Activated T-helper 17 cell treated with anti-CD3 and anti-CD28 coated beads, Interleukin-2, amount 50 U/mL, for 72 hours (primary cell): ENCODE results near the gene ADGRG6. TPM values are rescaled to one million over a fixed set of nuclear protein-coding genes. Genes with fewer than 3 reads are reported as not detected.

Experiments used
- ATAC-seq: fragments of 150-1000 bp; cut with Tn5 transposase; replicated peaks from 2 replicates; pipeline ENCODE4 v1.10.0; 2021; ENCODE audit warnings: mild to moderate bottlenecking, moderate library complexity
- H3K27ac Mint-ChIP-seq: one replicate; pipeline ENCODE4 v1.8.0; 2022; ENCODE audit warnings: mixed read lengths
- H3K27me3 Mint-ChIP-seq: one replicate; pipeline ENCODE4 v1.8.0; 2022; ENCODE audit warnings: mixed read lengths
- H3K36me3 Mint-ChIP-seq: one replicate; pipeline ENCODE4 v1.8.0; 2022; ENCODE audit warnings: low read depth, mild to moderate bottlenecking, mixed read lengths
- H3K4me1 Mint-ChIP-seq: one replicate; pipeline ENCODE4 v1.8.0; 2022; ENCODE audit warnings: mixed read lengths
- H3K4me3 Mint-ChIP-seq: one replicate; pipeline ENCODE4 v1.8.0; 2022; ENCODE audit warnings: mild to moderate bottlenecking, mixed read lengths
- H3K9me3 Mint-ChIP-seq: one replicate; pipeline ENCODE4 v1.8.0; 2022; ENCODE audit warnings: mixed read lengths
- total RNA-seq, 2 donors: library from RNA; stranded (reverse); gene quantifications; one replicate each; pipeline ENCODE4 v1.2.3, GENCODE V29; 2022

Gene ADGRG6
- total RNA-seq, 2 donors from 2014 or later, result 0.11 TPM; not detected in 1

DNA sequence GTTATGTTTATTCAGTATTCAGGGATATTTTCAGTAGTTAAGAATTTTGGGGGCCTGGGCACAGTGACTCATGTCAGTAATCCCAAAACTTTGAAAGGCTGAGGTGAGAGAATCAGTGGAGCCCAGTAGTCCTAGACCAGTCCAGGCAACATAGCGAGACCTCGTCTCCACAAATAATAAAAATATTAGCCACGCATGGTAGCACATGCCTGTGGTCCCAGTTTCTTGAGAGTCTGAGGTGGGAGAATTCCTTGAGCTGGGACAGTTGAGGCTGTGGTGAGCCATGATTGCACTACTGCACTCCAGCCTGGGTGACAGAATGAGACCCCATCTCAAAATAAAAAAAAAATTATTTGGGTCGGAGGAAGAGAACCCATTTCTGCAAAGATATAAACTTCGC is 20.3 kb downstream of the ADGRG6 start:
- no peak for ATAC-seq
- H3K27ac Mint-ChIP-seq, result no peak overlapping the region
- no peak overlapping the region for H3K4me3 Mint-ChIP-seq

DNA sequence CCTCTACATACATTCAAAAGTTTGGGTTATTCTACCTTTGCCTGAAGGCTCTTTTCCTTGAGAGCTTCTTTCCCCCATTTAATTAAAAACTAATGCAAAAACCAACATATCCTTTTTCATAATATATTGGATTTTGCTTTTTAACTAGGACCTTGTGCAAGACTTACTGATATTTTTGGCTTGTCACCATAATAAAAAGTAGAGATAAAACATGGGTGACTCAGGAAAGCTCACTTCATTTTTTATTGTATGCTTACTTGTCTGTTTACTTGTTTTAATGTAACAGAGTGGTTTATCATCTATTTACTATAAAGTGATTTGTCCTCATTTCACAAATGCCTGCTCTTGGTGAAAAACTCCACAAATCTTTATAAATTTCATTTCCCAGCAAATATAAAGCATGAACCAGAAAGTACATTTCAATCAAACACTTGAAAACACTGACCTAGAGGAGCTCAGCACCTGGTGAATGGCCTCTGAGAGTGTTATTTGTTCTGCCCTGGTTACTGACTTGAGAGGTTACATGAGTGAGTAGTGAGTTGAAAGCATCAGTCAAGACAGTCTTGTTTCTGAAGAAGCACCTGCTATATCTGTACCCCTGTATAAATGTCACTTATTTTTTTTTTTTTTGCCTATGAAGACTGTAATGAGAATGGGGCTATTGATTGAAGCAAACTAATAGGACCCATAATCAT is 20.8 kb downstream of the ADGRG6 start:
- no peak for ATAC-seq
- H3K9me3 Mint-ChIP-seq, result no peaks in the 10 kb centered on the region
- H3K36me3 Mint-ChIP-seq, result no peaks in the 10 kb centered on the region
- H3K4me1 Mint-ChIP-seq, result no peaks in the 10 kb centered on the region
- no peak overlapping the region for H3K27ac Mint-ChIP-seq
- peaks cover 9% of the 10 kb centered on the region for H3K27me3 Mint-ChIP-seq
- H3K4me3 Mint-ChIP-seq, result no peak overlapping the region

More for the DNA sequence above, 20.3 kb downstream of the ADGRG6 start:
- H3K9me3 Mint-ChIP-seq, result no peaks in the 10 kb centered on the region
- no peaks in the 10 kb centered on the region for H3K36me3 Mint-ChIP-seq
- H3K4me1 Mint-ChIP-seq, result no peaks in the 10 kb centered on the region
- peaks cover 9% of the 10 kb centered on the region for H3K27me3 Mint-ChIP-seq

- H3K9me3 Mint-ChIP-seq, result no peaks in the 10 kb centered on the region
Observed at GRCh38 chr6:142323377-142323776, 21.6 kb downstream of the ADGRG6 start.

DNA sequence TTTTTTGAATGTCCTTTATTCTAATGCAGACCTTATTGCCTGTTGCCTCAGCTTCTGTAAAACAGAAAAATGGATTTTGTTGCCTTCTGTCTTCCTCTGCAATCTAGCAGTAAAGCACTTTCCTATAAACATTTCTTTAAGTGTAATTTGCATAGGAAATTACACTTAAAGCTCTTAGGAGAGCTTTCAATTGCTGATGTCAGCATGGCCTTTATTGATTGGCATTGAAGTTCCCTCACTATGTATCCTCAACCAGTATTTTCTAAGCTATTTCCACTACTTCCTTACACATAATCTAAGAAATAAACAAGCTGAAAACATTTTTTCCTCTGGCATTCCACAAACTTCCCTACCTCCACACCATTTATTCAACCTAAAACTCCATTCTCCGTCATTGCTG is 22.3 kb downstream of the ADGRG6 start:
- H3K9me3 Mint-ChIP-seq, result no peaks in the 10 kb centered on the region
- H3K4me3 Mint-ChIP-seq, result no peak overlapping the region
- peaks cover 4% of the 10 kb centered on the region for H3K27me3 Mint-ChIP-seq
- no peaks in the 10 kb centered on the region for H3K36me3 Mint-ChIP-seq
- no peak for ATAC-seq
- H3K4me1 Mint-ChIP-seq, result no peaks in the 10 kb centered on the region
- H3K27ac Mint-ChIP-seq, result no peak overlapping the region

More at GRCh38 chr6:142323377-142323776, 21.6 kb downstream of the ADGRG6 start:
- no peak for ATAC-seq
- H3K4me1 Mint-ChIP-seq, result no peaks in the 10 kb centered on the region
- H3K27ac Mint-ChIP-seq, result no peak overlapping the region
- H3K4me3 Mint-ChIP-seq, result no peak overlapping the region
- H3K36me3 Mint-ChIP-seq, result no peaks in the 10 kb centered on the region
- H3K27me3 Mint-ChIP-seq, result peaks cover 8% of the 10 kb centered on the region

- ATAC-seq, result no peak
- H3K27me3 Mint-ChIP-seq, result peaks cover 4% of the 10 kb centered on the region
- no peaks in the 10 kb centered on the region for H3K4me1 Mint-ChIP-seq
- H3K4me3 Mint-ChIP-seq, result no peak overlapping the region
- H3K9me3 Mint-ChIP-seq, result no peaks in the 10 kb centered on the region
- no peaks in the 10 kb centered on the region for H3K36me3 Mint-ChIP-seq
- H3K27ac Mint-ChIP-seq, result no peak overlapping the region
Observed at GRCh38 chr6:142325111-142325510, 23.3 kb downstream of the ADGRG6 start.

- Mint-ChIP-seq H3K27ac (no peak overlapping the region), H3K4me1 (no peaks in the 10 kb centered on the region), H3K4me3 (no peak overlapping the region), H3K36me3 (no peaks in the 10 kb centered on the region), H3K27me3 (peaks cover 4% of the 10 kb centered on the region), H3K9me3 (no peaks in the 10 kb centered on the region)
- ATAC-seq, result no peak
Observed at GRCh38 chr6:142326540-142326939, 24.7 kb downstream of the ADGRG6 start.

DNA sequence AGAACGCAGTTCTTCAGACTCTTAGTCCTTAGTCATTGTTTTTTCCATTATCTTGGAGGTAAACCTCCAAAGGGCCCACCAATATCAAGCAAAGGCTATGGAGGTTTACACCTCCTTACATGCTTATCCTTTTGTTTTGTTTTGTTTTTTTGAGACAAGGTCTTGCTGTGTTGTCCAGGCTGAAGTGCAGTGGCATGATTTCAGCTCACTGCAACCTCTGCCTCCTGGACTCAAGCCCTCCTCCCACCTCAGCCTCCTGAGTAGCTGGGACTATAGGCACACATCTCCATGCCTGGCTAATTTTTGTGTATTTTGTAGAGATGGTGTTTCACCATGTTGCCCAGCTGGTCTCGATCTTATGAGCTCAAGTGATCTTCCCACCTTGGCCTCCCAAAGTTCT is 26.3 kb downstream of the ADGRG6 start:
- ATAC-seq, result no peak
- Mint-ChIP-seq H3K4me1 (no peaks in the 10 kb centered on the region), H3K27me3 (peaks cover 4% of the 10 kb centered on the region), H3K36me3 (no peaks in the 10 kb centered on the region), H3K27ac (no peak overlapping the region), H3K9me3 (no peaks in the 10 kb centered on the region), H3K4me3 (no peak overlapping the region)

DNA sequence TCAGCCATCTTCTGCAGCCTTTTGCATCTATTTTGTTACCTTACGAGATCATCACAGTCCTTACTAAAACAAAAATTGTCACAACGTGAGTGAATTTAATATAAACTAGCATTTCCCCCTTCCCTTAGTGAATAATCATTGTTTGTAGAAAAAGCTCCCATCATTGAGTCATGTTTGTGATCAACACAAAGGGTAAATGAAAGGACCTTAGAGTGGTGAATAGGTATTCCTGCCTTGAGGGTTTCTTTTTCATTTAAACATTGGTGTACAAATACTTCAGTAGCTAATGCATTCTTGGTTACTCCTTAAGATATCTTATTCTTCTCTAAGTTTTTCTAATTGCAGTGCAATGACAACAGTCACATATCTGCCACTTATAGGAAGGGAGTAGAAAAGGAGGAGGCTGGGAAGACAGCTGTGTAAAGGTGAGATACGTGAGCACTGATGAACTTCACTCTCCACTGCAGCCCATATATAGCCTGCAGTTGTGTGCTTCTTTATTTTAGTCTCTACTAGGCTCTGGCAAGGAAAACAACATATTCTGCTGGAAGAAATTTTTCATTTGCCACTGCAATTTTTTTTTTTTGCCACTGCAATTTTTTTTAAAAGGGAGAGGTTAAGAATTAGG is 27.8 kb downstream of the ADGRG6 start:
- no peaks in the 10 kb centered on the region for H3K36me3 Mint-ChIP-seq
- no peak for ATAC-seq
- peaks cover 4% of the 10 kb centered on the region for H3K27me3 Mint-ChIP-seq
- no peaks in the 10 kb centered on the region for H3K9me3 Mint-ChIP-seq
- no peak overlapping the region for H3K4me3 Mint-ChIP-seq
- H3K4me1 Mint-ChIP-seq, result no peaks in the 10 kb centered on the region
- no peak overlapping the region for H3K27ac Mint-ChIP-seq

- H3K4me3 Mint-ChIP-seq, result no peak overlapping the region
Observed at GRCh38 chr6:142331075-142331551, 29.3 kb downstream of the ADGRG6 start.

DNA sequence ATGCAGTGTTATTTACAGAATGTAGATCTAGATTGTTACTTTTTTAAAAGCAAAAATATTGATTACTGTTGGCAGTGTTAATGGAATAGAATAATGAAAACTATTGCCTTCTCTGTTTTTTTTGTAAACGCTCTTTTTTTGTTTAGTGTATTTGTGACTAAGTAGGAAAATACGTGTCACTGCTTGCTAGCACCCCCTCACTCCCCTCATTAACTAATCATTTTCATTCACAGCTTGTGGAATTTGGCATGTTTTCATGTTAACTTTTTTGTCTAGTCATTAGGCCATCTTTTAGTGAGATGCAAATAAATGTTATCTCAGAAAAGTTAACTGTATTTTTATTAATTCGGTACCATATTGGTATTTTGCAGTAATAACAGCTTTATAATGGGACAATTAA is 29.8 kb downstream of the ADGRG6 start:
- Mint-ChIP-seq H3K27me3 (peaks cover 1% of the 10 kb centered on the region), H3K36me3 (no peaks in the 10 kb centered on the region), H3K4me1 (no peaks in the 10 kb centered on the region), H3K9me3 (no peaks in the 10 kb centered on the region), H3K27ac (no peak overlapping the region), H3K4me3 (no peak overlapping the region)
- no peak for ATAC-seq

More at GRCh38 chr6:142331075-142331551, 29.3 kb downstream of the ADGRG6 start:
- Mint-ChIP-seq H3K27ac (no peak overlapping the region), H3K9me3 (no peaks in the 10 kb centered on the region), H3K36me3 (no peaks in the 10 kb centered on the region), H3K4me1 (no peaks in the 10 kb centered on the region), H3K27me3 (peaks cover 4% of the 10 kb centered on the region)
- peak; percentile 51 for ATAC-seq

GRCh38 chr6:142332393-142333098 is 30.7 kb downstream of the ADGRG6 start:
- Mint-ChIP-seq H3K27me3 (no peaks in the 10 kb centered on the region), H3K4me1 (no peaks in the 10 kb centered on the region), H3K4me3 (no peak overlapping the region), H3K27ac (no peak overlapping the region), H3K9me3 (no peaks in the 10 kb centered on the region), H3K36me3 (no peaks in the 10 kb centered on the region)
- ATAC-seq, result no peak

DNA sequence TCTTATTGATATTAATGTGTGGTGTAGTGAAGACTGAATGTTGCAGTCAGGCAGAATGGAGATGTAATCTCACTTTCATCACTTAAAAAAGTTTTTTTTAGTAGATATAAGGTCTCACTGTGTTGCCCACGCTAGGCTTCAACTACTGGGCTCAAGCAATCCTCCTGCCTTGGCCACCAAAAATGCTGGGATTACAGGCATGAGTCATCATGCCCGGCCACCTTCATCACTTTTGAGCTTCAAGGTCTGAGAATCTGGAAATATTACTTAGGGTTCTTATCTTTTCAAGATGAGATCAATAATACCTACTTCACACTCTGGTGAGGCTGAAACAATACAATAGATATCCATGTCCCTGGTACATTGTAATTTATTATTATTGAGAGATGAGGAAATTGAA is 31.6 kb downstream of the ADGRG6 start:
- no peaks in the 10 kb centered on the region for H3K27me3 Mint-ChIP-seq
- H3K27ac Mint-ChIP-seq, result no peak overlapping the region
- no peaks in the 10 kb centered on the region for H3K4me1 Mint-ChIP-seq
- H3K4me3 Mint-ChIP-seq, result no peak overlapping the region
- no peaks in the 10 kb centered on the region for H3K9me3 Mint-ChIP-seq
- no peak for ATAC-seq
- H3K36me3 Mint-ChIP-seq, result no peaks in the 10 kb centered on the region

DNA sequence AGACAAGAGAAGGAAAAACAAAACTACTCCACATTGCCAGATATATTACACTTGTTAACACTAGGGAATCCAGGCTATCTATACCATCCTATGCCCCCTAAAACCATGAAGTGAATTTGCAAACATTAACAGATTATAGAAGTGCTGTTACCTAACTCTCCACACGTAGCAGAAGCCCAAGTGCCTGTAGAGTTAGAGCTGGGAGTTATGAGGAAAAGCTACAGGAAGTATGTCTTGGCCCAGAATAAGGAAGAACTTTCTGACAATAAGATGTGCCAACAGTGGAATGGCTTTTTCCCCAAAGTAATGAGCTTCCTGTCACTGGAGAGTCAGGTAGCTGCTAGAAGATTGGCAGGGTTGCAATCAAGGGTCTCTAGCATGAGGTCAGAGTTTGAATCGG is 32.5 kb downstream of the ADGRG6 start:
- no peaks in the 10 kb centered on the region for H3K4me1 Mint-ChIP-seq
- no peak overlapping the region for H3K27ac Mint-ChIP-seq
- no peaks in the 10 kb centered on the region for H3K36me3 Mint-ChIP-seq
- H3K9me3 Mint-ChIP-seq, result no peaks in the 10 kb centered on the region
- no peak for ATAC-seq
- no peaks in the 10 kb centered on the region for H3K27me3 Mint-ChIP-seq
- no peak overlapping the region for H3K4me3 Mint-ChIP-seq

DNA sequence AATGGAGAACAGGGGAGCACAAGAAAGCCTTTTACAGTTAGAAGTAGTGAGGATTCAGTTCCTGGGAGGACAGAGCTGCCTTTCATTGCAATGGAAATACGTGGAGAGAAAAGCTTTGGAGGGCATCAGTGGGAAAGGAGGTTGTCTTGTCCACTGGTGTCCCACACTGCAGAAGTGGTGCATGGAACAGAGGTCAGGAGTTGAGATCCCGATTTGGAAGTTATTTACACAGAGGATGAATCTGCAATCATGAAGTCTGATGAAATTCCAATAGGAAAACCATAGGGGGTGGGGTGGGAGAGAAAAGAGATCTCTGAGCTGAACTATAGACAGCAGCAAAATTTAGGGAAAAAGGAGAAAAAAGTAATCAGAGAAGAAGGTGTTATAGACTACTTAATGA is 33.6 kb downstream of the ADGRG6 start:
- H3K36me3 Mint-ChIP-seq, result no peaks in the 10 kb centered on the region
- H3K27ac Mint-ChIP-seq, result no peak overlapping the region
- H3K4me1 Mint-ChIP-seq, result no peaks in the 10 kb centered on the region
- H3K9me3 Mint-ChIP-seq, result no peaks in the 10 kb centered on the region
- no peak for ATAC-seq
- no peaks in the 10 kb centered on the region for H3K27me3 Mint-ChIP-seq
- no peak overlapping the region for H3K4me3 Mint-ChIP-seq

GRCh38 chr6:142336183-142336582 is 34.4 kb downstream of the ADGRG6 start:
- no peaks in the 10 kb centered on the region for H3K27me3 Mint-ChIP-seq
- no peaks in the 10 kb centered on the region for H3K4me1 Mint-ChIP-seq
- H3K27ac Mint-ChIP-seq, result no peak overlapping the region
- no peaks in the 10 kb centered on the region for H3K9me3 Mint-ChIP-seq
- no peak for ATAC-seq
- no peak overlapping the region for H3K4me3 Mint-ChIP-seq
- H3K36me3 Mint-ChIP-seq, result no peaks in the 10 kb centered on the region
